Activated naive CD4-positive, alpha-beta T cell treated with anti-CD3 and anti-CD28 coated beads for 36 hours (primary cell): ENCODE results near the gene FAM186B. TPM values are rescaled to one million over a fixed set of nuclear protein-coding genes. Genes with fewer than 3 reads are reported as not detected.

Experiments used
- CTCF ChIA-PET: fragments of 350-600 bp; sonication (Branson Sonifier 250); formaldehyde crosslinking; loops from one replicate; lab custom pipeline; 2021; ENCODE audit warnings: antibody characterized with exemption; lab: Charles Lee
- DNase-seq: peaks from one replicate; pipeline ENCODE4 v3.0.0-alpha.2; 2020
- H3K27ac Mint-ChIP-seq: one replicate; pipeline ENCODE4 v1.8.0; 2021; ENCODE audit warnings: mild to moderate bottlenecking, mixed read lengths
- H3K27me3 Mint-ChIP-seq: one replicate; pipeline ENCODE4 v1.8.0; 2021; ENCODE audit warnings: low read depth, mixed read lengths
- H3K36me3 Mint-ChIP-seq: one replicate; pipeline ENCODE4 v1.8.0; 2021; ENCODE audit warnings: low read depth, mixed read lengths
- H3K4me1 Mint-ChIP-seq: one replicate; pipeline ENCODE4 v1.8.0; 2021; ENCODE audit warnings: low read depth, mixed read lengths
- H3K4me3 Mint-ChIP-seq: one replicate; pipeline ENCODE4 v1.8.0; 2021; ENCODE audit warnings: mild to moderate bottlenecking, moderate library complexity, mixed read lengths
- H3K9me3 Mint-ChIP-seq: one replicate; pipeline ENCODE4 v1.8.0; 2021; ENCODE audit warnings: mixed read lengths
- intact Hi-C: fragments of 100-400 bp; cut with micrococcal nuclease; formaldehyde crosslinking; loops from one replicate; pipeline ENCODE4 v1.15.1; 2023
- total RNA-seq, 2 experiments: library from RNA; stranded (reverse); gene quantifications; one replicate each; pipeline ENCODE4 v1.2.3, GENCODE V29; 2021

The FAM186B gene
- total RNA-seq, 2 experiments from 2014 or later: 0.12 TPM; not detected in 1

DNA sequence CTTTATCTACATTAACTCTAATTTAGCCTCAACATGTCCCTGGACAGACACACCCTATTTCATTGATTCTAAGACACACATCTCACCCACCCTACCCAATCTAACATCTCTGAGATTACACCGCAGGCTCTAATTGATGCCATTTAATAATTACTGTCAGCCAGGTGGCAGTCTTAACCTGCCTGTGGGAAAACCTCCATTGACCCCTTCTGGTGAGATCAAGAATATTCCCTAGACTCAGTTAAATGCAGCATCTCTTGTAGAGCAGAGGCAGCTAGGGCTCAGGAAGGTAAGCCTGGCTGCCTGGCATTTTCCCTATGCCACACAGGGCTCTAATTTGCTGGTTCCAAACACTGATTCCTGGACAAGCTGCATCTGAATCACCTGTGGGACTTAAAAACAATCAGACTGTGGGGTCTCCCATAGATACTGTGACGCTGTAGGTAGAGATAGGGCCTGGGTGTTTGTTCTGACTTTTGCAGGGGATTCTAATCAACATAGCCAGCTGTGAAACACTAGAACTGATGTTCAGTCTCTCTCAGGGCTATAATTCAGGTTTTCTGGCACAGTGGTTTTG lies 51.8 kb downstream of the FAM186B start:
- H3K27ac Mint-ChIP-seq: no peak overlapping the region
- H3K4me1 Mint-ChIP-seq: peaks cover 4% of the 10 kb centered on the region
- no peak overlapping the region for H3K4me3 Mint-ChIP-seq
- DNase-seq: peak; percentile 29
- peaks cover 3% of the 10 kb centered on the region for H3K36me3 Mint-ChIP-seq
- CTCF ChIA-PET: interaction anchor here (0.8 to 4.5 kb wide), 16 partner anchors 9 to 296 kb away, joined by 3 to 23 read pairs (median 4); partner anchors contain the start of genes PRPF40B and PRPH
- no peaks in the 10 kb centered on the region for H3K27me3 Mint-ChIP-seq
- no peaks in the 10 kb centered on the region for H3K9me3 Mint-ChIP-seq
- intact Hi-C loops: loop anchor here (1.0 kb wide), 4 partner anchors 28 to 225 kb away; partner anchors contain the start of genes FMNL3 and PRPF40B

DNA sequence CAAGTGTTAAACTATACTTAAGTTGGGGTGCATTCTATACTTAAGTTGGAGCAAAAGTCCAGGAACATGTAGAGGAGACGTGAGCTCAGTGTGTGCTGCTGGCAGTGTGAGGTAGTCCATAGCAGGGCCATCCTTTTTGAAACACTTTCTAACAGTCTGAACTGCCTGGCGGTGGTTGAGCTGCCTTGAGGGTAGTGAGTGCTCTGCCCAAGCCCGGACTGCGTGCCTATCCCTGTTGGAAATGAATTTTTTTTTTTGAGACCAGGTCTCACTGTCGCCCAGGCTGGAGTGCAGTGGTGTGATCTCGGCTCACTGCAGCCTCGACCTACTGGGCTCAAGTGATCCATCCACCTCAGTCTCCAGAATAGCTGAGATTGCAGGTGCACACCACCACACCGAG lies 52.5 kb downstream of the FAM186B start:
- no peaks in the 10 kb centered on the region for H3K9me3 Mint-ChIP-seq
- peaks cover 3% of the 10 kb centered on the region for H3K27me3 Mint-ChIP-seq
- peaks cover 1% of the 10 kb centered on the region for H3K36me3 Mint-ChIP-seq
- CTCF ChIA-PET: interaction anchor here (0.6 to 4.5 kb wide), 16 partner anchors 9 to 295 kb away, joined by 3 to 23 read pairs (median 4); partner anchors contain the start of gene PRPH
- no peak overlapping the region for H3K4me3 Mint-ChIP-seq
- H3K27ac Mint-ChIP-seq: no peak overlapping the region
- DNase-seq: no peak
- intact Hi-C loops: loop anchor here (1.0 kb wide), 4 partner anchors 28 to 225 kb away; partner anchors contain the start of genes FMNL3 and PRPF40B
- peaks cover 8% of the 10 kb centered on the region for H3K4me1 Mint-ChIP-seq

DNA sequence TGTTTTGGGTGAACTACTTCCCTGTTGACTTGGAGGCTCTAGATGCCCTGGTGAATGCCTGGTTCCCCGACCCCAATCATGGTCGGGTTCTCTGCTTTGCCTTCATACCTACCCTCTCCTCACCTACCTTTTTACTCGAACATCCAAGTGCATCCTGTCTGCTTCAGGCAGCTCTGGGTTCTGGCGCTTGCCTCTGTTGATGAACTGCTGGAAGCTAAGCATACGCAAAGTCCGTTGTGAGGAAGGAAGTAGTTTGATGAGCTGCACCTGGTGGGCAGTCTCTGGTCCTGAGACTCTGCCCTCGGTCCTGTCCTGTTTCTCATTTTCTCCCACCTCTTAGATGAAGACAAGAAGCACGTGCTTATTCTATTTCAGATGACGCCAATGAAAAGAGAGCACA lies 53.0 kb downstream of the FAM186B start:
- H3K9me3 Mint-ChIP-seq: no peaks in the 10 kb centered on the region
- no peak for DNase-seq
- CTCF ChIA-PET: interaction anchor here (0.6 to 4.5 kb wide), 13 partner anchors 8 to 295 kb away, joined by 3 to 23 read pairs (median 4); partner anchors contain the start of gene MCRS1
- peaks cover 1% of the 10 kb centered on the region for H3K36me3 Mint-ChIP-seq
- H3K27me3 Mint-ChIP-seq: peaks cover 3% of the 10 kb centered on the region
- H3K4me3 Mint-ChIP-seq: no peak overlapping the region
- peaks cover 8% of the 10 kb centered on the region for H3K4me1 Mint-ChIP-seq
- H3K27ac Mint-ChIP-seq: no peak overlapping the region
- intact Hi-C loops: no loop called here

DNA sequence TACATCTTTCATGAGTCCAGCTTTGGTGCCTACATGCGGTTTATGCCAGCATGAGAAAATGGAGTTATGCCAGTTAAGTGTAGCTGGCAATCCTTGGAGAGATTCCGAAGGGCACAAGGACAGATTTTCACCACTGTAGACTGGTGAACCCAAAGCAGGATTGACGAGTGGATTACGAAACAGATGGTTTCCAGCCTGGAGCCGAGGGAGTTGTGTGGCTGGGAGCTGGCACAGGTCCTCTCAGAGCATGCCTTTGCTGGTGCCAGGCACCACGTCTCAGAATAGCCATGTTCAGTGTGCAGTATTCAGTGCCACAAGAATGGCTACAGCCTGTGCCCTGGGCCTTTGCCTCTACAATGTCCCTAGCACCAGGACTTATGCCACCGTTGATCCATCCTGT lies 53.4 kb downstream of the FAM186B start:
- Mint-ChIP-seq H3K27ac (no peak overlapping the region), H3K27me3 (peaks cover 3% of the 10 kb centered on the region), H3K4me3 (no peak overlapping the region), H3K4me1 (peaks cover 8% of the 10 kb centered on the region), H3K36me3 (peaks cover 1% of the 10 kb centered on the region), H3K9me3 (no peaks in the 10 kb centered on the region)
- DNase-seq: no peak
- intact Hi-C loops: no loop called here
- CTCF ChIA-PET: interaction anchor here (1.1 to 4.5 kb wide), 6 partner anchors 12 to 193 kb away, joined by 3 to 23 read pairs (median 4); partner anchors contain the start of gene MCRS1

DNA sequence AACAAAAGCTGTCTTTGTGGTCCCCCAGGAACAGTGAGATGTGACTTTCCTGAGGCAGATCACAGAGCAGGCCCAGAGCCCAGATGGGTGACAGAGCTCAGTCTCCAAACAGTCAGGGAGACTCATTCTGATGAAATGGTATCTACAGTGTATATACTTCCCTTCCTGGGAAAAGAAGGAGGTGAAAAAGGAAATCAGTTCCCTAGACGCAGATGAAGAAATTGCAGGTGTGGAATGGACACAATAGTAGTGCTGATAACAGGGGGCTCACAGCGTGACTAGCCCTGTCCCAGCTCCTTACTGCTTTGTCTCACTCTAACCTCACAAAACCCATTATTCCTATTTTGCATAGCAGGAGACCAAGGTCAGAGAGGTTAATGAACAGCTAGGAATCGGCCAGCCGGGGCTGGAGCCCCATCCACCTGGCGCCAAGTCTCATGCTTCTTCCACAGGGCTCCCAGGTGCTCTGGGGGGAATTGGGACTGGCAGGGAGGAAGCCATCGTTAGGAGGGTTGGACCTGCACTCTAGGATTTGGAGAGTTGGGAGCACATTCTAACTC lies 54.7 kb downstream of the FAM186B start:
- Mint-ChIP-seq H3K9me3 (no peaks in the 10 kb centered on the region), H3K4me3 (no peak overlapping the region), H3K27me3 (peaks cover 3% of the 10 kb centered on the region), H3K36me3 (no peaks in the 10 kb centered on the region), H3K27ac (no peak overlapping the region), H3K4me1 (peaks cover 8% of the 10 kb centered on the region)
- CTCF ChIA-PET: interaction anchor here (0.8 to 1.6 kb wide), 7 partner anchors 9 to 253 kb away, joined by 3 to 6 read pairs (median 3); partner anchors contain the start of gene MCRS1
- intact Hi-C loops: no loop called here
- DNase-seq: no peak

DNA sequence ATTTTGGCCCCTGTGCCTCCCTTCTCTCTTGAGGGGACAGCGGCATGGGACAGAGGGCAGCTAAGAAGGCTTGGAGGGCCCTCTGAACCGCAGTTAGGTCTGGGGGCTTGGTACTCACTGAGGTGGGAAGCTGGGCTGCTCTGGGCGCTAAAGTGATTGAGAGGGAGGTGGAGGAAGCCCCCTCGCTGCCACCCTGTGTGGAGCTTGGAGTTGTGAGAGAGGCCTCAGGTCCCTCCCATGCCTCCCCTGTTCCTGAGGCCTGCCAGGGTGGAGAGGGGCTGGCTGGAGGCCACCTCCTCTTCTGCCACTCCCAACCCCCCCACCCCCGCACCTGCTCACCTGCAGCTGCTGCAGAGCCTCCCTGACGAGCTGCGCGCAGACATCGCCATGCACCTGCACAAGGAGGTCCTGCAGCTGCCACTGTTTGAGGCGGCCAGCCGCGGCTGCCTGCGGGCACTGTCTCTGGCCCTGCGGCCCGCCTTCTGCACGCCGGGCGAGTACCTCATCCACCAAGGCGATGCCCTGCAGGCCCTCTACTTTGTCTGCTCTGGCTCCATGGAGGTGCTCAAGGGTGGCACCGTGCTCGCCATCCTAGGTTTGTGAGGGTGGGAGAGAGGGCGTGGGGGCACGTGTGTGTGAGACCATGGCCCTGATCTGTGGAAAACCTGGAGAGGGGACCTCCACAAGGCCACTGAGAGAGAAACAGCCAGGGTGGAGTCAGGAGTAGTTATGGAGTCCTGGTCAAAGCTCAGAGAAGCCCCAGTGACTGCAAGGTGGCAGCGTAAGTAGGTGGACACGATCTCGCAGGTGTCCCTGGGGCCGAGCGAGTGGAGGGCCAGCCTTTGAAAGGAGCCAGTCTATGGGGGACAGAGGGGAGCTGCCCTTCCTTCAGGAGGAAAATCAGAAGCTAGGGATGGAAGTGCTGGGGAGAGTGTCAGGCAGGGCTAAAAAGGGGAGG lies 55.4 kb downstream of the FAM186B start:
- intact Hi-C loops: no loop called here
- H3K9me3 Mint-ChIP-seq: no peaks in the 10 kb centered on the region
- peak overlapping the region; percentile 73 for H3K4me3 Mint-ChIP-seq
- no peaks in the 10 kb centered on the region for H3K36me3 Mint-ChIP-seq
- CTCF ChIA-PET: interaction anchor here (0.6 to 1.5 kb wide), 6 partner anchors 10 to 457 kb away, joined by 3 to 4 read pairs (median 3); no protein-coding TSS in a partner anchor
- H3K27ac Mint-ChIP-seq: peak overlapping the region; percentile 27
- no peak for DNase-seq
- peaks cover 3% of the 10 kb centered on the region for H3K27me3 Mint-ChIP-seq
- peaks cover 8% of the 10 kb centered on the region for H3K4me1 Mint-ChIP-seq

DNA sequence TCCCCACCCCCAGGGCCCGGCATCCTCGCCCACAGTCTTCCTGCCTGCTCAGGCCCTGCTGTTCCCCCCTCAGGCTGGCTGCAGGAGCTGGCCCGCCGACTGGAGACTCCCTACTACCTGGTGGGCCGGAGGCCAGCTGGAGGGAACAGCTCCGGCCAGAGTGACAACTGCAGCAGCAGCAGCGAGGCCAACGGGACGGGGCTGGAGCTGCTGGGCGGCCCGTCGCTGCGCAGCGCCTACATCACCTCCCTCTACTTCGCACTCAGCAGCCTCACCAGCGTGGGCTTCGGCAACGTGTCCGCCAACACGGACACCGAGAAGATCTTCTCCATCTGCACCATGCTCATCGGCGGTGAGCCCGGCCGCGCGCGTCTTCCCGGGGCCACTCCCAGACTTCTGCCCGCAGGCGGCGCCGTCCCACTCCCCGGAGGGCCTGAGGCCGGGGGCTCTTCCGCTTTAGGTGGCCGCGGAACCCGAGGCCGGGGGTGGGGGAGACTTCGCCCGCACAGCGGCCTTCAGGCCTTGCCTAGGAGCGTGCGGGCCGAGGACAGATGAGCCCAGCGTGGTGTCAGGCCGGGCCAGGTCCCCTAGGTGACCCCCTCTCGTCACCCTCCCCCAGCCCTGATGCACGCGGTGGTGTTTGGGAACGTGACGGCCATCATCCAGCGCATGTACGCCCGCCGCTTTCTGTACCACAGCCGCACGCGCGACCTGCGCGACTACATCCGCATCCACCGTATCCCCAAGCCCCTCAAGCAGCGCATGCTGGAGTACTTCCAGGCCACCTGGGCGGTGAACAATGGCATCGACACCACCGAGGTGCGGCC lies 56.4 kb downstream of the FAM186B start:
- no peak overlapping the region for H3K27ac Mint-ChIP-seq
- peak overlapping the region; percentile 73 for H3K4me3 Mint-ChIP-seq
- peak; percentile 34 for DNase-seq
- no peaks in the 10 kb centered on the region for H3K36me3 Mint-ChIP-seq
- H3K4me1 Mint-ChIP-seq: peaks cover 8% of the 10 kb centered on the region
- no peaks in the 10 kb centered on the region for H3K9me3 Mint-ChIP-seq
- CTCF ChIA-PET: interaction anchor here (0.5 to 1.3 kb wide), 4 partner anchors 32 to 1096 kb away, joined by 3 to 6 read pairs (median 4); no protein-coding TSS in a partner anchor
- peaks cover 3% of the 10 kb centered on the region for H3K27me3 Mint-ChIP-seq
- intact Hi-C loops: no loop called here

DNA sequence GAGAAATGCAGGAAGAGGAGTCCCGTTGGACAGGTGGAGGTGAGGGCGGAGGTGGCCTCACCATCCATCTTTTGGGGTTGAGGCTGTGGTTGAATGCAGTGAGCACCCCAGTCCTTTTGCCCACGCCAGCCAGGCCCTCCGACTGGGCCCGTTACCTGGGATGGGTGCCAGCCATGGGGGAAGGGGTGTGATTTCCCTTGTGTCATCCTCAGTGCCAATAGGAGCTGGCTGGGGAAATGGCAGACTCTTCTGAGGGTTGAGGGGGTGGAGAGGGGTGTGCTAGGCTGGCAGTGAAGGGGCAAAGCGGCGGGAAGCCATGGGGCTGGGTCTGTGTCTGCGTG lies 57.0 kb downstream of the FAM186B start:
- DNase-seq: no peak
- CTCF ChIA-PET: interaction anchor here (0.5 to 1.3 kb wide), 3 partner anchors 32 to 1097 kb away, joined by 3 to 6 read pairs (median 5); no protein-coding TSS in a partner anchor
- Mint-ChIP-seq H3K9me3 (no peaks in the 10 kb centered on the region), H3K36me3 (no peaks in the 10 kb centered on the region), H3K27me3 (peaks cover 3% of the 10 kb centered on the region), H3K4me3 (peak overlapping the region; percentile 73), H3K27ac (no peak overlapping the region), H3K4me1 (peaks cover 10% of the 10 kb centered on the region)
- intact Hi-C loops: no loop called here

DNA sequence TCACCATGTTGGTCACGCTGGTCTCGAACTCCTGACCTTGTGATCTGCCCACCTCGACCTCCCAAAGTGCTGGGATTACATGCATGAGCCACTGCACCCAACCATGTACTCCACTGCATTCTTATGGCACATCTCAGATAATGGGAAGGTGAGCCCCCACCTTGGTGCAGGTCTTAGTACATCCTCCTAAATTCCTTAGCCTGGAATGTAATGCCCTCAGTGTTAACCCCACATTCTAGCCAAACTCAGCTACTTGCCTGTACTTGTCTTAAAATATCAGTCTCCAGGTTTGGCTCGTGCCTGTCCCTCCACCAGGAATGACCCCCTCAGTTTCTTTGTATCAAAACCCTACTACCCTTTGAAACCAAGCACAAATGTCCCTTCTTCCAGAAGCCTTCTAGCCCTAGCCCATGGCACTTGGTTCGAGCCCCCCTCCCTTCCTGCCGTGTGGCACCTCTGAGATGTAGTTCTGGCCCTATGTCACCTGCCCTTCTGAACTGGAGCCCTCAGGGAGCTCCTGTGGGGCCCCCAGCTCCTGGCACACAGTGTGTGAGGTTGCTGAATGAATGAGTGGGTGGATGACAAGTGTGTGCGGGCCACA lies 58.2 kb downstream of the FAM186B start:
- Mint-ChIP-seq H3K4me1 (peaks cover 14% of the 10 kb centered on the region), H3K27me3 (peaks cover 3% of the 10 kb centered on the region), H3K9me3 (no peaks in the 10 kb centered on the region), H3K36me3 (no peaks in the 10 kb centered on the region), H3K27ac (no peak overlapping the region), H3K4me3 (no peak overlapping the region)
- DNase-seq: no peak
- intact Hi-C loops: no loop called here
- CTCF ChIA-PET: interaction anchor here (1.1 kb wide), 1 partner anchor 189 kb away, joined by 5 read pairs; no protein-coding TSS in a partner anchor

DNA sequence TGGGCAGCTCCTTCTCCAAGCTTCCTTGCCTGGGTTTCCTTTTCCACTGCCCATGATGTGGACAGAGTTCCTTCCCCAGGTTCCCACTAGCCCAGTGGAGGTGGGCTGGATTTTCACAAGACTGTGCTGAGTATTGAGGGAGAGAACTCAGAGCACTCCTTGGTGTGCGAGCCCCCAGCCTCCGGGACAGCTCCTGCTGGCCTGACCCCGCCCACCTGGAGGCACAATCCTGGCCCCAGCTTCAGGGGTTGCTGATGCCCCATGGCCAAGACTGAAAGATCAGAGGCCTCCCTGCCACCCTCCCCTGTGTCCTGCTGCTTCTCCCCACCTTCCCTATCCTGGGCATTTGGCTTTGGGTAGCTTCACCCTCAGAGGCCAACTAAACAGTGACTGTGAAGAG lies 59.0 kb downstream of the FAM186B start:
- Mint-ChIP-seq H3K4me3 (no peak overlapping the region), H3K9me3 (no peaks in the 10 kb centered on the region), H3K4me1 (peaks cover 14% of the 10 kb centered on the region), H3K27ac (no peak overlapping the region), H3K36me3 (no peaks in the 10 kb centered on the region), H3K27me3 (peaks cover 3% of the 10 kb centered on the region)
- DNase-seq: peak; percentile 0
- intact Hi-C loops: no loop called here
- CTCF ChIA-PET: interaction anchor here (1.1 kb wide), 1 partner anchor 188 kb away, joined by 5 read pairs; no protein-coding TSS in a partner anchor

DNA sequence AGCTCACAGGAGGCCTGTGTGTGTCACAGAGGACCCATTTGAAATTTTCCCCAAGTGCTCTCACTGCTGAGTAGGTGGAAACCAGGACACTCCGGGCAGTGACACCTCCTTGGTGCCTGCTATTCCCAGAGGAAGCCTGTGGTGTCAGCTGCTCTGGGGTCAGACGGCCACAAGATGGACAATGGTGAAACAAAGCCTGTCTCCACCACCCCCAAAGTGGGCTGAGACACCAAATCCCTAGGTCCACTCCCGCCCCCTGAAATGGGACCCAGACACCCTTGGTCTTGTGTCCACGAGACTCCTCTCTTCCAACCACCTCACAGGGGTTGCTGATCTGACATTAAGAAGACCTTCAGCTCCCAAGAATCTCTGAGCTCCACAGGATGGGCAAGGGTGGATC lies 59.6 kb downstream of the FAM186B start:
- CTCF ChIA-PET: no interaction called here
- Mint-ChIP-seq H3K27ac (no peak overlapping the region), H3K9me3 (no peaks in the 10 kb centered on the region), H3K27me3 (peaks cover 3% of the 10 kb centered on the region), H3K4me1 (peaks cover 14% of the 10 kb centered on the region), H3K36me3 (no peaks in the 10 kb centered on the region), H3K4me3 (no peak overlapping the region)
- peak; percentile 2 for DNase-seq
- intact Hi-C loops: no loop called here
